WTC11 (cell line): ENCODE data around the gene PAN2. TPM values are rescaled to one million over a fixed set of nuclear protein-coding genes. Genes with fewer than 3 reads are reported as not detected.

Experiments
- ATAC-seq: fragments of 200-7000 bp; cut with Tn5 transposase; 2 replicates; pipeline ENCODE4 v1.10.0; 2021; ENCODE audit warnings: mild to moderate bottlenecking, moderate library complexity
- CTCF ChIA-PET: fragments of 300-600 bp; sonication (Branson Sonifier 250); formaldehyde crosslinking; loops from one replicate; lab custom pipeline; 2021; ENCODE audit warnings: antibody characterized with exemption; lab: Charles Lee
- POLR2A ChIA-PET: fragments of 350-600 bp; sonication (Branson Sonifier 250); formaldehyde crosslinking; loops from one replicate; lab custom pipeline; 2021; ENCODE audit warnings: antibody characterized with exemption; lab: Charles Lee
- DNase-seq: peaks from one replicate; pipeline ENCODE4 v3.0.0; 2021; ENCODE audit warnings: low spot score
- H3K27ac Mint-ChIP-seq: 2 replicates; pipeline ENCODE4 v1.8.0; 2021; ENCODE audit warnings: mixed read lengths
- H3K27me3 Mint-ChIP-seq: 2 replicates; pipeline ENCODE4 v1.8.0; 2021; ENCODE audit warnings: low read depth, mild to moderate bottlenecking, moderate library complexity, mixed read lengths
- H3K36me3 Mint-ChIP-seq: 2 replicates; pipeline ENCODE4 v1.8.0; 2021; ENCODE audit warnings: mixed read lengths
- H3K4me1 Mint-ChIP-seq: 2 replicates; pipeline ENCODE4 v1.8.0; 2022; ENCODE audit warnings: mixed read lengths
- H3K4me3 Mint-ChIP-seq: 2 replicates; pipeline ENCODE4 v1.8.0; 2021; ENCODE audit warnings: mild to moderate bottlenecking, moderate library complexity, mixed read lengths
- H3K9me3 Mint-ChIP-seq: 2 replicates; pipeline ENCODE4 v1.8.0; 2021; ENCODE audit warnings: mixed read lengths
- ATF2 ChIP-seq: sonication (generic); formaldehyde crosslinking; IDR thresholded peaks from 2 replicates; pipeline ENCODE4 v1.8.1; 2022; ENCODE audit warnings: low read depth, missing genetic modification reagents, borderline replicate concordance
- CREB1 ChIP-seq: sonication (generic); formaldehyde crosslinking; IDR thresholded peaks from 2 replicates; pipeline ENCODE4 v1.8.0; 2023; ENCODE audit warnings: mild to moderate bottlenecking, missing genetic modification reagents
- CREM ChIP-seq: sonication (generic); formaldehyde crosslinking; IDR thresholded peaks from 2 replicates; pipeline ENCODE4 v1.8.1; 2022; ENCODE audit warnings: mild to moderate bottlenecking, missing genetic modification reagents, moderate library complexity
- ELF4 ChIP-seq: sonication (generic); formaldehyde crosslinking; IDR thresholded peaks from 2 replicates; pipeline ENCODE4 v1.8.1; 2022; ENCODE audit warnings: low read depth, mild to moderate bottlenecking, moderate library complexity, missing genetic modification reagents
- ETV6 ChIP-seq: sonication (generic); formaldehyde crosslinking; IDR thresholded peaks from 2 replicates; pipeline ENCODE4 v1.8.1; 2022; ENCODE audit warnings: mild to moderate bottlenecking, missing genetic modification reagents
- FOXK1 ChIP-seq: sonication (generic); formaldehyde crosslinking; IDR thresholded peaks from 2 replicates; pipeline ENCODE4 v1.8.0; 2022; ENCODE audit warnings: mild to moderate bottlenecking, moderate library complexity, missing genetic modification reagents
- FOXP4 ChIP-seq: sonication (generic); formaldehyde crosslinking; IDR thresholded peaks from 2 replicates; pipeline ENCODE4 v1.8.0; 2022; ENCODE audit warnings: mild to moderate bottlenecking, missing genetic modification reagents
- GABPB1 ChIP-seq: sonication (generic); formaldehyde crosslinking; IDR thresholded peaks from 2 replicates; pipeline ENCODE4 v1.8.1; 2023; ENCODE audit warnings: mild to moderate bottlenecking, missing genetic modification reagents
- IRF2 ChIP-seq: sonication (generic); formaldehyde crosslinking; IDR thresholded peaks from 2 replicates; pipeline ENCODE4 v1.8.0; 2022; ENCODE audit warnings: low read depth, missing genetic modification reagents, borderline replicate concordance
- JAZF1 ChIP-seq: fragments of 250-450 bp; sonication (Bioruptor Pico); IDR thresholded peaks from 2 replicates; pipeline ENCODE4 v1.9.0; 2021; ENCODE audit warnings: moderate library complexity, mild to moderate bottlenecking, inconsistent platforms
- OVOL2 ChIP-seq: fragments of 250-450 bp; sonication (Bioruptor Pico); IDR thresholded peaks from 2 replicates; pipeline ENCODE4 v1.9.0; 2021; ENCODE audit warnings: mild to moderate bottlenecking, borderline replicate concordance
- PRRX2 ChIP-seq: fragments of 250-450 bp; sonication (Bioruptor Pico); IDR thresholded peaks from 2 replicates; pipeline ENCODE4 v1.8.0; 2021; ENCODE audit warnings: mild to moderate bottlenecking
- SMAD3 ChIP-seq: sonication (generic); formaldehyde crosslinking; IDR thresholded peaks from 2 replicates; pipeline ENCODE4 v1.8.0; 2022; ENCODE audit warnings: missing genetic modification reagents, mild to moderate bottlenecking, borderline replicate concordance
- TEAD1 ChIP-seq: sonication (generic); formaldehyde crosslinking; IDR thresholded peaks from 2 replicates; pipeline ENCODE4 v1.8.0; 2022; ENCODE audit warnings: mild to moderate bottlenecking, missing genetic modification reagents
- TEAD4 ChIP-seq: sonication (generic); formaldehyde crosslinking; IDR thresholded peaks from 2 replicates; pipeline ENCODE4 v1.8.0; 2022; ENCODE audit warnings: mild to moderate bottlenecking, missing genetic modification reagents
- USF1 ChIP-seq: sonication (generic); formaldehyde crosslinking; IDR thresholded peaks from 2 replicates; pipeline ENCODE4 v1.8.0; 2022; ENCODE audit warnings: mild to moderate bottlenecking, missing genetic modification reagents
- ZNF121 ChIP-seq: sonication (generic); formaldehyde crosslinking; IDR thresholded peaks from 2 replicates; pipeline ENCODE4 v1.8.0; 2023; ENCODE audit warnings: missing genetic modification reagents
- ZNF281 ChIP-seq: sonication (generic); formaldehyde crosslinking; IDR thresholded peaks from 2 replicates; pipeline ENCODE4 v1.8.0; 2023; ENCODE audit warnings: mild to moderate bottlenecking, missing genetic modification reagents
- ZNF396 ChIP-seq: fragments of 250-450 bp; sonication (Bioruptor Pico); IDR thresholded peaks from 2 replicates; pipeline ENCODE4 v1.8.0; 2021; ENCODE audit warnings: mild to moderate bottlenecking, moderate library complexity, borderline replicate concordance
- ZNF532 ChIP-seq: fragments of 250-450 bp; sonication (Bioruptor Pico); IDR thresholded peaks from 2 replicates; pipeline ENCODE4 v1.9.0; 2021; ENCODE audit warnings: mild to moderate bottlenecking, borderline replicate concordance
- total RNA-seq: library from RNA; stranded (reverse); gene quantifications from 3 replicates; pipeline ENCODE4 v1.2.3, GENCODE V29; 2021

The PAN2 gene
- total RNA-seq, 1 experiment from 2014 or later, result 46.7 TPM

- ATAC-seq, result no peak
- no peaks in the 10 kb centered on the region; the same call in 1 of the 2 replicates for H3K27me3 Mint-ChIP-seq
- H3K36me3 Mint-ChIP-seq, result peaks cover 52% of the 10 kb centered on the region
- H3K4me1 Mint-ChIP-seq, result no peaks in the 10 kb centered on the region
- CTCF ChIA-PET, result no interaction called here
- H3K9me3 Mint-ChIP-seq, result no peaks in the 10 kb centered on the region
- DNase-seq, result no peak
- no peak overlapping the region for H3K27ac Mint-ChIP-seq
- POLR2A ChIA-PET, result interaction anchor here (0.8 kb wide), 2 partner anchors 9 to 12 kb away, joined by 3 read pairs; partner anchors contain the start of genes IL23A and STAT2
- no peak for TF ChIP-seq ZNF281 (CRISPR knock-in tag)
- no peak for TF ChIP-seq TEAD4
- TF ChIP-seq ETV6 (CRISPR knock-in tag), result no peak
- TF ChIP-seq IRF2 (CRISPR knock-in tag), result no peak
- no peak for TF ChIP-seq GABPB1
- no peak for TF ChIP-seq ZNF396 (CRISPR knock-in tag)
- TF ChIP-seq ZNF532 (CRISPR knock-in tag), result no peak
- TF ChIP-seq CREB1 (CRISPR knock-in tag), result no peak
- no peak overlapping the region for H3K4me3 Mint-ChIP-seq
Observed at GRCh38 chr12:56351325-56351724, 17.5 kb upstream of the PAN2 start.

GRCh38 chr12:56350662-56351061, 16.9 kb upstream of the PAN2 start:
- H3K4me1 Mint-ChIP-seq, result no peaks in the 10 kb centered on the region
- no peak overlapping the region for H3K27ac Mint-ChIP-seq
- no peaks in the 10 kb centered on the region for H3K9me3 Mint-ChIP-seq
- TF ChIP-seq JAZF1 (CRISPR knock-in tag), result no peak
- TF ChIP-seq PRRX2 (CRISPR knock-in tag), result no peak
- no peak for TF ChIP-seq ZNF121 (CRISPR knock-in tag)
- TF ChIP-seq USF1 (CRISPR knock-in tag), result no peak
- no peak for TF ChIP-seq CREM (CRISPR knock-in tag)
- TF ChIP-seq ATF2 (CRISPR knock-in tag), result no peak
- no peak for TF ChIP-seq TEAD1 (CRISPR knock-in tag)
- TF ChIP-seq FOXK1 (CRISPR knock-in tag), result no peak
- TF ChIP-seq OVOL2 (CRISPR knock-in tag), result no peak
- TF ChIP-seq FOXP4, result no peak
- no peak for TF ChIP-seq ELF4 (CRISPR knock-in tag)
- no peak for TF ChIP-seq SMAD3 (CRISPR knock-in tag)
- TF ChIP-seq, all 79 proteins: peak for 0
- H3K36me3 Mint-ChIP-seq, result peaks cover 53% of the 10 kb centered on the region
- ChIA-PET CTCF (no interaction called here), POLR2A (no interaction called here)
- ATAC-seq (no peak), DNase-seq (no peak)
- no peaks in the 10 kb centered on the region; the same call in 1 of the 2 replicates for H3K27me3 Mint-ChIP-seq
- no peak overlapping the region for H3K4me3 Mint-ChIP-seq
